ENCODE measurements around the gene AIFM2. TPM values are rescaled to one million over a fixed set of nuclear protein-coding genes. Genes with fewer than 3 reads are reported as not detected.

Gene AIFM2
- total and polyA plus RNA-seq, 2 of the 13 experiments (the other 11 are each of a cell fraction or from before 2014, with no cell fraction given), result 20.3 to 29.5 TPM

GRCh38 chr10:70109064-70109729 lies 23.4 kb downstream of the AIFM2 start (continued):
- no peak for TF ChIP-seq RERE (CRISPR knock-in tag; IDR thresholded peaks at IDR 0.05; ENCODE audit: low read depth)
- no peak for TF ChIP-seq GLI4 (CRISPR knock-in tag; IDR thresholded peaks at IDR 0.05; ENCODE audit: borderline replicate concordance)
- TF ChIP-seq FOXA1 (IDR thresholded peaks at IDR 0.05), result no peak
- TF ChIP-seq FOXA1 (CRISPR knock-in tag; IDR thresholded peaks at IDR 0.05), result no peak
- no peak for TF ChIP-seq JUND (CRISPR knock-in tag; IDR thresholded peaks at IDR 0.05)
- no peak for TF ChIP-seq ZZZ3 (CRISPR knock-in tag; IDR thresholded peaks at IDR 0.05; ENCODE audit: borderline replicate concordance)
- no peak for TF ChIP-seq ZNF17 (CRISPR knock-in tag; IDR thresholded peaks at IDR 0.05)
- no peak for TF ChIP-seq CEBPB (IDR thresholded peaks at IDR 0.05; ENCODE audit: borderline replicate concordance, low read depth, low read length)
- peak; percentile 80 for TF ChIP-seq ERF (CRISPR knock-in tag; IDR thresholded peaks at IDR 0.05)
- peak; percentile 58; the same call in 1 of the 2 replicates for TF ChIP-seq FOXK1 (CRISPR knock-in tag; IDR thresholded peaks at IDR 0.05; ENCODE audit: borderline replicate concordance, low read depth)
- TF ChIP-seq FLYWCH1 (CRISPR knock-in tag; IDR thresholded peaks at IDR 0.05), result no peak
- TF ChIP-seq ZFY (CRISPR knock-in tag; IDR thresholded peaks at IDR 0.05), result peak; percentile 64
- no peak for TF ChIP-seq JUN (CRISPR knock-in tag; IDR thresholded peaks at IDR 0.05)
- no peak for TF ChIP-seq AFF4 (CRISPR knock-in tag; IDR thresholded peaks at IDR 0.05)
- TF ChIP-seq ZNF563 (CRISPR knock-in tag; IDR thresholded peaks at IDR 0.05), result no peak

All from HepG2 (cell line).